Kidney epithelial cell (primary cell): ENCODE results near the gene ANO3. TPM values are rescaled to one million over a fixed set of nuclear protein-coding genes. Genes with fewer than 3 reads are reported as not detected.
"Not testable (repeated sequence)": the region's sequence is repeated elsewhere in the genome, so short reads cannot be mapped to it uniquely, and the experiment has no call there.

ENCODE experiments used
- DNase-seq: peaks from one replicate; pipeline ENCODE4 v3.0.0-alpha.2; 2010; ENCODE audit warnings: low read depth
- H3K27me3 ChIP-seq: 2 replicates; pipeline ENCODE4 v1.6.0; 2011; ENCODE audit warnings: low read length; ENCODE audit not compliant: control insufficient read depth, insufficient read depth
- H3K36me3 ChIP-seq: 2 replicates; pipeline ENCODE4 v1.5.1; 2011; ENCODE audit warnings: low read length; ENCODE audit not compliant: control insufficient read depth, insufficient read depth
- H3K4me3 ChIP-seq: 2 replicates; pipeline ENCODE4 v1.5.1; 2011; ENCODE audit warnings: low read depth, mild to moderate bottlenecking, control low read depth, low read length
- total RNA-seq: library from RNA; depleted of rRNA; stranded (reverse); fragments of >200 nt; gene quantifications from 2 replicates; pipeline ENCODE4 v1.2.3, GENCODE V29; 2015
- TF ChIP-seq, protein P1 (sequence below): IDR thresholded peaks from 2 replicates; pipeline ENCODE4 v1.5.1; 2011; ENCODE audit warnings: mild to moderate bottlenecking, moderate library complexity, low read length, control low read depth, inconsistent platforms; ENCODE audit not compliant: insufficient read depth, poor library complexity, severe bottlenecking

ANO3 gene
- total RNA-seq, 1 donor from 2014 or later, result not detected

DNA sequence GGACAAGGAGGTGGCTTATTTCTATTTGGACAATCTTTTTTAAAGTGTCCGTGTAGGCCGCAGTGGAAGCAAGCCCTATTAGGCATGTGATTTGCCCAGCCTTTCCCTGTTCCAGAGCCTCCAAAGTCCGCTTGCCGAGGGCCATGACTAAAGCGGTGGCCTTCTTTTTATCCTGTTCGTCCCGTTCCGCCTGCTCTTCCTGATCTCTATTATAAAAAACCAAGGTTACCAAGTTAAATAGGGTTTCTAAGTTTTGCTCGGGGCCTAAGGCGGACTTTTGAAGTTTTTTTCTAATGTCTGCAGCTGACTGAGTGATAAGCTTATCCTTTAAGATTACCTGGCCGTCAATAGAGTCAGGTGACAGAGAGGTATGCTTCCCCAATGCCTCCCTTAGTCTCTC, 261.8 kb downstream of the ANO3 start:
- Histone ChIP-seq H3K27me3 (no peaks in the 10 kb centered on the region), H3K4me3 (no peak overlapping the region), H3K36me3 (no peaks in the 10 kb centered on the region)
- TF ChIP-seq, protein P1, sequence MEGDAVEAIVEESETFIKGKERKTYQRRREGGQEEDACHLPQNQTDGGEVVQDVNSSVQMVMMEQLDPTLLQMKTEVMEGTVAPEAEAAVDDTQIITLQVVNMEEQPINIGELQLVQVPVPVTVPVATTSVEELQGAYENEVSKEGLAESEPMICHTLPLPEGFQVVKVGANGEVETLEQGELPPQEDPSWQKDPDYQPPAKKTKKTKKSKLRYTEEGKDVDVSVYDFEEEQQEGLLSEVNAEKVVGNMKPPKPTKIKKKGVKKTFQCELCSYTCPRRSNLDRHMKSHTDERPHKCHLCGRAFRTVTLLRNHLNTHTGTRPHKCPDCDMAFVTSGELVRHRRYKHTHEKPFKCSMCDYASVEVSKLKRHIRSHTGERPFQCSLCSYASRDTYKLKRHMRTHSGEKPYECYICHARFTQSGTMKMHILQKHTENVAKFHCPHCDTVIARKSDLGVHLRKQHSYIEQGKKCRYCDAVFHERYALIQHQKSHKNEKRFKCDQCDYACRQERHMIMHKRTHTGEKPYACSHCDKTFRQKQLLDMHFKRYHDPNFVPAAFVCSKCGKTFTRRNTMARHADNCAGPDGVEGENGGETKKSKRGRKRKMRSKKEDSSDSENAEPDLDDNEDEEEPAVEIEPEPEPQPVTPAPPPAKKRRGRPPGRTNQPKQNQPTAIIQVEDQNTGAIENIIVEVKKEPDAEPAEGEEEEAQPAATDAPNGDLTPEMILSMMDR, result no peak
- no peak for DNase-seq

DNA sequence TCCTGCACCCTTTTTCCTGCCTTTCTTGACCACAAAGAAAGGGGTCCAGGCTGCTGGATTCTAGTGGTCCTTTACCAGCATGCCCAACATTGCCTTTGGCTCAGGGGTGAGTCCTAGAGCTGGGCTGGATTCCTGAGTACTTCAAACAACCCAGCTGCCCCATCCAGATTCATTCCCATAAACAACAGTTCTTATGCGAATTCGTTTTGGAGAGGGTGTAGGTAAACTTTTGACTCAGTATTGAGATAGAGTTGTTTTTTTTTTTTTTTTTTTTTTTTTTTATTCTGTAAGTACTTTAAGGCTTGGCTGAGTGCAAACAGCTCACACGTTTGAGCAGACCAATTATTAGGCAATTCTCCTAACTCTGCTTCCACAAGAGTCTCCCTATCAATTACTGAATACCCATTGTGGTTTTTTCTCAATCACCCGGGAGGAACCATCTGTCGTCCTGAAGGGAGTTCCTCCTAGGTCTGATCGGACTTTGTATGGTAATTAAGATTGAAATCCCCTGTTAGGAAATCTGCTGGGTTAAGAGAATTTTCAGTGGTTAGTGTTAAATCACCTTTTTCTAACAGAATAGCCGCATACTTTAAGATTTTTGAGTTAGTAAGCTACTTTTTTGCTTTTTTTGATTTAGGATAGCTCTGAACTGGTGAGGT, 263.4 kb downstream of the ANO3 start:
- not testable (repeated sequence) for H3K4me3 ChIP-seq, H3K36me3 ChIP-seq, DNase-seq, H3K27me3 ChIP-seq

DNA sequence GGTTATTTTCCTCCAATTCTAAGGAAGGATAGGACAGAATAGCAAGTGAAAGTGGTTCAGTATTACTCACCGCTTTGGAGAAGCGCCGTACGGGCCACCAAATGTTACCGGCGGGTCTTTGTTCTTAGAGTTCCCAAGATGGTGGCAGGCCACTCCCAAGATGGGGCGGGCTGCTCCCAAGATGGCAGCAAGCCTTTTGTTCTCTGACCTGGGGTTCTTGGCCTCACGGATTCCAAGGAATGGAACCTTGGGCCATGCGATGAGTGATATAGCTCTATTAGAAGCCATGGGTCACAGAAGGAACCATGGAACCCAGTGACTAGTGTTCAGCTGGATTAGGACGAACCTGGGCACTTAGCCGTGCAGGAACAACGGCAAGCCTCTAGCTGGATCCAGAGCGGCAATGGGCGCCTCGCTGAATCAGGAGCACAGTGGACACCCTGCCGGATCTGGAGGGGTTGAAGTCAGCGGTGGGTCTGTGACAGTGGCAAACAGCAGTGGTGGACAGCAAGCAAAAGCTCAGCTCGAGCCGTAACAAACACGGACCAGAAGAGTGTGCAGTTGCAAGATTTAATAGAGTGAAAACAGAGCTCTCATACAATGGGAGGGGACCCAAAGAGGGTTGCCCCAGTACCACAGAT, 265.2 kb downstream of the ANO3 start:
- H3K4me3 ChIP-seq, result not testable (repeated sequence)

DNA sequence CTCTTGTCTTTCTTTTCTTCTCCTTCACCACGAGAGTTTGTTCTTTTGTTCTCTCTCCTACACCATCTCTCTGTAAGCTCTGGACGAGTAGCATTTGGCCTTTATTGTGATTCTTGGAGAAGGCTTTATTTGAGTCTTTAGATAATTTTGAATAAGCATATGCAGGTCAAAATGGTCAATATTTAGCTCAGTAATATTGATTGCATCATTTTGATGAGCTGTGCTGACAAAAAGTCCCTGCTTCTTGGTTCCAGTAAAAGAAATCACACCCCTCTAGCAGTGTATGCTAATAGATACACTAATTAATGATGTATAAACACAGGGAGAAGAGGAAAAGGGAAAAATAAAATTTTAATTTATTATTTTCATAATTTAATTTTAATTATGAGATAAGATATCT, 266.0 kb downstream of the ANO3 start:
- Histone ChIP-seq H3K4me3 (no peak overlapping the region), H3K27me3 (no peaks in the 10 kb centered on the region), H3K36me3 (no peaks in the 10 kb centered on the region)
- no peak for DNase-seq
- TF ChIP-seq, protein P1, result no peak

More for the DNA sequence above, 265.2 kb downstream of the ANO3 start:
- H3K36me3 ChIP-seq, H3K27me3 ChIP-seq, DNase-seq: not testable (repeated sequence)

DNA sequence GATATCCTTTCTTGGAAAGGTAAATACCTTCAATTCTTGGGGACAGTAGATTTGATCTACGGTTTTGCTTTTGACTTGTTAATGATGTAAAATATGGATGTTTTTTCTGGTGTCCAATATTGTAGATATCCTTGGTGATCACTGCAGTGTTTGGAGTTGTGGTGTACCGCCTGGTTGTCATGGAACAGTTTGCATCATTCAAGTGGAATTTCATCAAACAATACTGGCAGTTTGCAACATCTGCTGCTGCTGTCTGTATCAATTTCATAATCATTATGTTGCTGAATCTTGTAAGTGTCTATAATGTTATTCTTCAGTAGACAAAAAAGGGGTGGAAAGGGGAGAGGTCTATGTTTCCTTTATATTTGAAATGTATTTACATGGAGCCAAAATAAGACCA, 267.5 kb downstream of the ANO3 start:
- H3K36me3 ChIP-seq, result no peaks in the 10 kb centered on the region
- no peak for DNase-seq
- TF ChIP-seq, protein P1, result no peak

DNA sequence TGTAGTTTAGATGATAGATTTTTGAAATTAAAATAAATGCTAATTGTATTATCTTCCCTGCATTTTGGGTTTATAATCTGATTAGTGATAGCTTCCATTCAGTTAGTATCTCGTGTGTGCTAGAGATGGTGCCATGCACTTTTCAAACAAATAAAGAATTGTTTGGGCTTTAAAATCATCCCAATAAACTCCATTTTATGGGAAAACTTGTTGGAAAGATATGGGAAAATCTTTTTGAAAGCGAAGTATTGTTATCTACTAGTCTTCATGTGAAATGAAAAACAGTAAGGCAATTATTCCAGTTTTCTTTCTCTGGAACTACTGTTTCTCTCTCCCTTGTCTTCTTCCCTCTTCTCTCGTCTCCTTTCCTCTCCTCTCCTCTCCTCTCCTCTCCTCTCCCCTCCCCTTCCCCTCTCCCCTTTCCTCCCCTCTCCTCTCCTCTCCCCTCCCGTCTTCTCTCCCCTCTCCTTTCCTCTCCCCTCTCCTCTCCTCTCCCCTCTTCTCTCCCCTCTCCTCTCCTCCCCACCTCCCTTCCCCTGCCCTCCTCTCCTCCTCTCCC, 268.0 kb downstream of the ANO3 start:
- H3K4me3 ChIP-seq, result no peak overlapping the region
- TF ChIP-seq, protein P1, result no peak
- no peaks in the 10 kb centered on the region for H3K36me3 ChIP-seq
- DNase-seq, result no peak
- H3K27me3 ChIP-seq, result no peaks in the 10 kb centered on the region

More for the DNA sequence above, 267.5 kb downstream of the ANO3 start:
- no peak overlapping the region for H3K4me3 ChIP-seq
- no peaks in the 10 kb centered on the region for H3K27me3 ChIP-seq
